ENCODE results near the gene ATP11A.

The ATP11A gene

DNA sequence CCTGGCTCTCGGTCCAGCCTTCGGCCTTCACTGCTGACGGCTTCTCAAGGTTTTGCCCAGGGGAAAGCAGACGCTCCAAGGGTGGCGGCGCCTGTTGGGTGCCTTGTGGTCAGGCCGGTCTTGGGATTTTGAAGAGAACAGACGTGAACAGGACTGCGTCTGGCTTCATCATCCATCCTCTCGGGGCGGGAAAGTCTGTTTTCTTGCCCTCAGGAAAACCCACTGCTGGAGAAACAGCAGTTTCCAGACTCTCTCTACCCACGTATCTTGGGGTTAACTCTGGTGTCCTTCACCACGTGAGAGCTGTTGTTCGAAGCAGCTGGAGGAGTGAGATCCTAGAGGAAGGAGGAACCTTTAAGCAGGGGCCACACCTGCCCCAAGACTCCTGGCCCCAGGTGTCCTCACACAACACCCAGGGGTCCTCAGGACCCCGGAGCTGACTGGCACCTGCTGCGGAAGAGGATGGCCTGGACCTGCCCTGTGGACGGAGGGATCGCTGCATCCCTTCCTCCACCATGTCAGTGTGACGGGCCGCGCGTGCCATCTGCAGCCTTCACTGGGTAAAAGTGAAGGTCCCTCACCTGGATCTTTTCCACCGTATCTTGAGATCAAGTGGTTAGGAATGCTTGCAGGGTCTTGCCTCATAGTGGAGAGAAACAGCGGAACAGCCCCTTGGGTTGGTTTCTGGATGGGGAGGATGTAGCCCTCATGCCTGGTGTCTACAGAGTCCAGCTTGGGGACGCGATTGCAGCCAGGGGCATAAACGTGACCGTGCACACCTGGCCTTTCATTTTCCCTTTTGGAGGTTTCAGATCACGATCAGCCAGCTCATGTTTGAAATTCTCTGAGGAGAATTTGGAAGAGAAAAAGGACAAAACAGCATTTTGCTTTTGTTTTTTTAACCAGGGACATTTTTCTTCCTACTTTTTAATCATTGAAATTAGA lies 209.7 kb downstream of the ATP11A start:
- Histone ChIP-seq H3K4me2 (ENCODE audit: low read length) (no peak overlapping the region), H2AFZ (no peak overlapping the region), H3K4me1 (no peaks in the 10 kb centered on the region), H3K36me3 (ENCODE audit: control insufficient read depth, insufficient read depth, low read length) (no peaks in the 10 kb centered on the region), H3K4me3 (ENCODE audit: low read depth, low read length) (no peak overlapping the region), H3K79me2 (peaks cover 2% of the 10 kb centered on the region), H3K9ac (no peak overlapping the region), H3K27ac (no peak overlapping the region), H3K9me3 (ENCODE audit: control insufficient read depth, low read length) (no peaks in the 10 kb centered on the region), H3K27me3 (ENCODE audit: control insufficient read depth, insufficient read depth, low read length) (no peaks in the 10 kb centered on the region)
- TF ChIP-seq CTCF (IDR thresholded peaks at IDR 0.05): no peak

- no peaks in the 10 kb centered on the region for H3K27me3 ChIP-seq (ENCODE audit: control insufficient read depth, insufficient read depth, low read length)
Observed at GRCh38 chr13:112900226-112900600, 210.4 kb downstream of the ATP11A start.

GRCh38 chr13:112900691-112901091 lies 210.9 kb downstream of the ATP11A start:
- no peak for TF ChIP-seq CTCF (IDR thresholded peaks at IDR 0.05)
- H3K9me3 ChIP-seq (ENCODE audit: control insufficient read depth, low read length): no peaks in the 10 kb centered on the region
- no peak overlapping the region for H3K27ac ChIP-seq

More at GRCh38 chr13:112900226-112900600, 210.4 kb downstream of the ATP11A start:
- H3K4me3 ChIP-seq (ENCODE audit: low read depth, low read length): no peak overlapping the region
- H3K4me2 ChIP-seq (ENCODE audit: low read length): no peak overlapping the region
- H3K9ac ChIP-seq: no peak overlapping the region
- no peaks in the 10 kb centered on the region for H3K9me3 ChIP-seq (ENCODE audit: control insufficient read depth, low read length)
- no peak overlapping the region for H3K27ac ChIP-seq
- H3K79me2 ChIP-seq: peaks cover 2% of the 10 kb centered on the region
- TF ChIP-seq CTCF (IDR thresholded peaks at IDR 0.05): no peak
- no peaks in the 10 kb centered on the region for H3K4me1 ChIP-seq
- no peaks in the 10 kb centered on the region for H3K36me3 ChIP-seq (ENCODE audit: control insufficient read depth, insufficient read depth, low read length)
- H2AFZ ChIP-seq: no peak overlapping the region

GRCh38 chr13:112902101-112902651 lies 212.3 kb downstream of the ATP11A start:
- H3K79me2 ChIP-seq: peaks cover 2% of the 10 kb centered on the region
- no peak overlapping the region for H2AFZ ChIP-seq
- H3K27me3 ChIP-seq (ENCODE audit: control insufficient read depth, insufficient read depth, low read length): no peaks in the 10 kb centered on the region
- no peak overlapping the region for H3K27ac ChIP-seq
- no peak overlapping the region for H3K4me2 ChIP-seq (ENCODE audit: low read length)
- no peaks in the 10 kb centered on the region for H3K36me3 ChIP-seq (ENCODE audit: control insufficient read depth, insufficient read depth, low read length)
- no peaks in the 10 kb centered on the region for H3K9me3 ChIP-seq (ENCODE audit: control insufficient read depth, low read length)
- no peaks in the 10 kb centered on the region for H3K4me1 ChIP-seq
- no peak overlapping the region for H3K9ac ChIP-seq
- no peak for TF ChIP-seq CTCF (IDR thresholded peaks at IDR 0.05)
- no peak overlapping the region for H3K4me3 ChIP-seq (ENCODE audit: low read depth, low read length)

More at GRCh38 chr13:112900691-112901091, 210.9 kb downstream of the ATP11A start:
- Histone ChIP-seq H3K9ac (no peak overlapping the region), H3K4me2 (ENCODE audit: low read length) (no peak overlapping the region), H3K36me3 (ENCODE audit: control insufficient read depth, insufficient read depth, low read length) (no peaks in the 10 kb centered on the region), H3K27me3 (ENCODE audit: control insufficient read depth, insufficient read depth, low read length) (no peaks in the 10 kb centered on the region), H3K4me1 (no peaks in the 10 kb centered on the region), H3K4me3 (ENCODE audit: low read depth, low read length) (no peak overlapping the region), H3K79me2 (peaks cover 2% of the 10 kb centered on the region), H2AFZ (no peak overlapping the region)

Data from parathyroid adenoma (tissue), 2 donors.